ENCODE measurements around the gene TBC1D8.

DNA sequence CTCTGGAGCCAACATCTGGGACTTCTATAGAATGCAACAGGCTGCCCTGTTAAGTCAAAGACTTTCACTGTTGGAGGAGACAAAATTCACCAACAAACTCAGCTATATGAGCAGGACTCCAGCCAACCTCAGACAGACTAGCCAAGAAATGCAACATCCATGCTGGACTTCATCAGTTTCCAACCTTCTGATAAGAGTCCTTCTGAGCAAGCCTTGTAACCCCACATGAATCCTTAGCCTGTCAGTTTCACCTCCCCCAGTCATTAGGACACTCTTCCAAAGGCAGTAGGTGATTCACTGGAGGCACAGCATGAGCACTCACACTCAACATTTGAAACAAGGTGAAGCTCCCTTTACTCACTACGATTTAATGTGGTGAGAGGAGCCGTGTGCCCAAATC is 5.8 kb downstream of the TBC1D8 start:
- no peak for TF ChIP-seq CTCF (IDR thresholded peaks at IDR 0.05; ENCODE audit: low read depth, low read length, poor library complexity, severe bottlenecking)
- no peak for TF ChIP-seq EZH2phosphoT487 (IDR thresholded peaks at IDR 0.05; ENCODE audit: borderline replicate concordance, low read length)

Measured in DOHH2 (cell line).